Measurements from ENCODE around the gene WFDC11. TPM values are rescaled to one million over a fixed set of nuclear protein-coding genes. Genes with fewer than 3 reads are reported as not detected.

The WFDC11 gene
- not detected in 2 replicates for total RNA-seq

GRCh38 chr20:45670139-45670538, at the start of gene WFDC11:
Gene WFDC11, minus strand, starts transcription at chr20:45670239. Its CDS starts 19,639 bp downstream, at chr20:45650600.

DNA sequence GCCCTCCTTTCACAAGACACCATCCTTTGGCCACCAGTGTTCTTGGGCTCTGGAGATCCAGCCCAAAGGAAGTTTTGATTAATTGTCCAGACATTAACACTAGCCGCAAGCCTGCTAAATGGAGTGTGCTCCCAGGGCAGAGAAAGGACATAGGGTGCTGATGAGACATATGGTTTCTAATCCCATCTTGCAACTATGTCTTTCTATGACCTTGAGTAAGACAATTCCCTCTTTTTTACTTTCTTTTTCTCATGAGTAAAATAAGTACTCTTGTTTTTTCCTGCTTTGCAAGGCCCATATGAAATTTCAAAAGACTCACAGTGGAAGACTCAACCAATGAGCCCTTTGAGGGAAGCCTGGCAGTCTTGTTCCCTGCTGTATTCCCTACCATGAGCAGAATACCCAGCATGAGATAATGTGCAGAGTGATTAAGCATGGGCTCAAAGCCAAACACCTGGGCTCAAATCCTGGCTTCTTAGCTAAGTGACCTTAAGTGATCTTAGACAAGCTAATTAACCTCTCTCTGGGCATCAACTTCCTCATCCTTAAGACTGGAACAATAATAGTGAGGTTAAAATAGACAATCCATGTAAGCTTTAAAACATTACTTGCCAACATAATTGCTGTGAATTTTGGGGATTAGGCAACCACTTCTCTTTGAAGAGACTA, 35.1 kb upstream of the WFDC11 start, which contains the start of gene WFDC10B:
Gene WFDC10B, minus strand, starts transcription at position 51 of the 669 bp plus-strand sequence. CDS start 19,027 bp downstream, outside the sequence.

DNA sequence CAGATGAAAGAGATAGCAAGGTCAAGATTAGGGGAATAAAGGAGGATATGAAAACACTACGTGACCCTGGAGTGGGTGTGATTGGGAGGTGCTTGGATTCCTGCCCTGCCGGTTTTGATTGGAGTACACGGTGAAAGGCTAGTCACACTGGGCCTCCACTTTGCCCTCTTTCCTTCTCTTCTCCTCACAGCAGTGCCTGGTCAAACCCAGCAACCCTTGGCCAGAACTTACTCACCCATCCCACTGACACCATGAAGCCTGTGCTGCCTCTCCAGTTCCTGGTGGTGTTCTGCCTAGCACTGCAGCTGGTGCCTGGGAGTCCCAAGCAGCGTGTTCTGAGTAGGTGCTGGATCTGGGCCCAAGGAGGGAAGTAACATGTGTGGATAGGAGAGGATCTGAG, 31.8 kb upstream of the WFDC11 start, which contains the start of gene WFDC13:
Gene WFDC13, plus strand, starts transcription at position 166 of the 400 bp plus-strand sequence. Its CDS starts 86 bp downstream, at position 252.

DNA sequence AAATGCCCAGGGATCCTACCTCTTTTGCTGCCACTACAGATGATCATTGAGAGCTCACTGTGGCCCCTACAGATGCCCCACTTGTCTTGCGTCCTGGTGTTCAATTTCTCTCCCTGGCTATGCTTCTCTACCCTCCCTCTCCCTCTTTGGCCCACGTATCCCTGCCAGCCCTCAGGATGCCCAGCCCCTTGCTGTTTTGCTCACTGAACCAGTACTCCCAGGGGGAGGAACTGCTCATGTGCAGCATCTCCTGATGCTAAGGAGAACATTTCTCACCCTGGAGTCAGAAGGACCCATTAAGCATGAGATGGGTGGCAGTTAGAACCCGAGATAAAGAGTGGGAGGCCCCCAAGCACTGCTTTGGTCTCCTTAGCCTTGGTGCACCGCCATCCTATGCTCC, 38.9 kb downstream of the WFDC11 start, which contains the start of gene WFDC9:
Gene WFDC9, minus strand, starts transcription at position 101 of the 400 bp plus-strand sequence. CDS start 21,103 bp downstream, outside the sequence.

DNA sequence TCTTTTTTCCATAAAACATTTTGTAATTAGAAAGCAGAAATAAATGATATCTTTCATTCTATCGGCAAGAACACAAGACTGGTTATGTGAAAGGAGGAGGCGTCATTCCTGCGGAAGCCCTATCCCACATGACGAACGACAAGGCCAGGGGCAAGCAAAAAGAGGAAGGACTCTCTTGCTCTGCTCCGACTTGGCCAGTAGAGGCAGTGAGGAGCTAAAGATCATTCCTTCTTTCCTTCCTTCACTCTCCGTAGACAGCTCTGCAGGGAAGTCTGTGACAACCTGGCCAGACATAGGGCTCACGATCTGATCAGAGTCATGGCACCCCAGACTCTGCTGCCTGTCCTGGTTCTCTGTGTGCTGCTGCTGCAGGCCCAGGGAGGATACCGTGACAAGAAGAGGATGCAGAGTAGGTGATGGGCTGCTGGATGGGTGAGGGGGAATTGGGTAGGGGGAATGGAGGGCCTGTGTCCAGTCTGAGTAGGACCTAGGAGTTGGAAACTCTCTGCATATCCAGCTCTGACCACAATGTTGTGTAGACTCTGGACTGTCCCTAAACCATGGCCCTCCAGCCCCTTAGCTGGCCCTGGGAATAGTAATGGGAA, 40.4 kb downstream of the WFDC11 start, which contains the start of gene WFDC10A:
Gene WFDC10A, plus strand, starts transcription at position 244 of the 605 bp plus-strand sequence. Its CDS starts 75 bp downstream, at position 319.

Small RNA genes lying within 50 kb of the gene (small RNA-seq; reads per million reads assigned to genes)
- gene MIR3617 (ENCODE audit: low replicate concordance): 2.0 reads per million, percentile 67 among the genes with 10 or more reads in this experiment

Other genes starting within 250 kb of the WFDC11 start
- not detected in 2 replicates for gene WFDC2, start 200.5 kb downstream of the WFDC11 start, total RNA-seq
- gene SPINT3, start 154.6 kb downstream of the WFDC11 start, total RNA-seq: not detected in 2 replicates
- not detected in 2 replicates for gene WFDC6, start 130.8 kb downstream of the WFDC11 start, total RNA-seq
- not detected in 2 replicates for gene EPPIN, start 122.8 kb downstream of the WFDC11 start, total RNA-seq
- not detected in 2 replicates for gene WFDC8, start 91.0 kb downstream of the WFDC11 start, total RNA-seq
- not detected in 2 replicates for gene WFDC10A, start 40.5 kb downstream of the WFDC11 start, total RNA-seq
- gene WFDC9, start 39.0 kb downstream of the WFDC11 start, total RNA-seq: not detected in 2 replicates
- not detected in 2 replicates for gene WFDC13, start 31.8 kb upstream of the WFDC11 start, total RNA-seq
- not detected in 2 replicates for gene WFDC10B, start 34.8 kb upstream of the WFDC11 start, total RNA-seq
- not detected in 2 replicates for gene SPINT4, start 52.1 kb upstream of the WFDC11 start, total RNA-seq
- 0.66 TPM in 1 of 2 replicates, not detected in the other for gene WFDC3, start 121.6 kb upstream of the WFDC11 start, total RNA-seq
- 14.3 and 18.4 TPM in 2 replicates for gene DNTTIP1, start 121.7 kb upstream of the WFDC11 start, total RNA-seq
- gene UBE2C, start 142.4 kb upstream of the WFDC11 start, total RNA-seq: 1.8 and 71.3 TPM in 2 replicates
- 0.66 TPM in 1 of 2 replicates, not detected in the other for gene TNNC2, start 157.1 kb upstream of the WFDC11 start, total RNA-seq
- gene SNX21, start 163.6 kb upstream of the WFDC11 start, total RNA-seq: 51.2 and 79.3 TPM in 2 replicates
- gene ACOT8, start 187.2 kb upstream of the WFDC11 start, total RNA-seq: 34.9 and 44.6 TPM in 2 replicates
- 3.9 and 5.2 TPM in 2 replicates for gene ZSWIM3, start 187.4 kb upstream of the WFDC11 start, total RNA-seq
- 8.1 and 14.0 TPM in 2 replicates for gene ZSWIM1, start 211.0 kb upstream of the WFDC11 start, total RNA-seq
- gene SPATA25, start 217.4 kb upstream of the WFDC11 start, total RNA-seq: 1.6 and 3.3 TPM in 2 replicates
- 3.6 and 11.8 TPM in 2 replicates for gene NEURL2, start 221.0 kb upstream of the WFDC11 start, total RNA-seq
- 53.5 and 151 TPM in 2 replicates for gene CTSA, start 221.1 kb upstream of the WFDC11 start, total RNA-seq
- 14.6 and 77.5 TPM in 2 replicates for gene PLTP, start 241.9 kb upstream of the WFDC11 start, total RNA-seq

All from placental pericyte (primary cell).